Activated effector memory CD4-positive, alpha-beta T cell treated with Interleukin-2 at 50 U/mL for 16 hours (primary cell): ENCODE results near the gene PDK2.

Experiments
- DNase-seq: peaks from one replicate; pipeline ENCODE4 v3.0.0-alpha.2; 2020

PDK2 gene

GRCh38 chr17:50102164-50102991 lies 7.2 kb downstream of the PDK2 start:
- DNase-seq = no peak

DNA sequence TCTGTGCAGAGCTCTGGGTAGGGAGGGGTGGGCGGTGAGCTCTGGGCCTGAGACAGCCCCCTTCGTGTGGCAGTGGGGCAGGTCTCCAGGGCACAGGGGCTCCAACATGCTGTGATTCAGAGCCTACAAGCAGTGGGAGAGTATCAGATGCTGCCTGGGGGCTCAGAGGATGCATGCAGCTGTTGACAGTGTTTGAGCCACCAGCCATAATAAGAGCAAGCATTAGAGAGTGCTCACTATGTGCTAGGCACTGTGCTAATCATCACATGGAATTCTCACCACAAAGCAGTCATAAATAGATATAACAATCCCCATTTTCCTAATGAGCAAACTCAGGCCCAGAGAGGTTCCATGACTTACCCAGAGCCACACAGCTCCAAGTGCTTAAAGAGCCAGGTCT lies 8.1 kb downstream of the PDK2 start:
- no peak for DNase-seq

DNA sequence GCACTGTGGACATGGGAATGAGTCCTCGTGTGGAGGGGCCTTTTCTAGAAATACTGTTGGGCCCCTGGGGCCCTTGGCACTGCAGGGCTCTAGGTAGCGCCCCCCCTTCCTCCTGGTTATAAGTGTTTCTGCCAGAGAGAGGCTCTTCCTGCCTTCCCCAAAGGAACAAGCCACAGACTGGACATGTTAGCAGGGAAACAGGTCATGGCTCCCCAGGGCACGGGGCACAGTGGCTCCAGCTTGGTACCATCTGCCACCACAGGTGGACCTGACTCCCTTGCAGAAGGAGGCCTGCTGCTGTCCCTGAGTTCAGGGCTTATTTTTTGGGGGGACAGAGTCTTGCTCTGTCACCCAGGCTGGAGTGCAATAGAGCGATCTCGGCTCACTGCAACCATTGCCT lies 8.8 kb downstream of the PDK2 start:
- DNase-seq = no peak

- no peak for DNase-seq
Measured at GRCh38 chr17:50105811-50106210, 10.7 kb downstream of the PDK2 start.

- DNase-seq = no peak
Measured at GRCh38 chr17:50106393-50107131, 11.4 kb downstream of the PDK2 start.

DNA sequence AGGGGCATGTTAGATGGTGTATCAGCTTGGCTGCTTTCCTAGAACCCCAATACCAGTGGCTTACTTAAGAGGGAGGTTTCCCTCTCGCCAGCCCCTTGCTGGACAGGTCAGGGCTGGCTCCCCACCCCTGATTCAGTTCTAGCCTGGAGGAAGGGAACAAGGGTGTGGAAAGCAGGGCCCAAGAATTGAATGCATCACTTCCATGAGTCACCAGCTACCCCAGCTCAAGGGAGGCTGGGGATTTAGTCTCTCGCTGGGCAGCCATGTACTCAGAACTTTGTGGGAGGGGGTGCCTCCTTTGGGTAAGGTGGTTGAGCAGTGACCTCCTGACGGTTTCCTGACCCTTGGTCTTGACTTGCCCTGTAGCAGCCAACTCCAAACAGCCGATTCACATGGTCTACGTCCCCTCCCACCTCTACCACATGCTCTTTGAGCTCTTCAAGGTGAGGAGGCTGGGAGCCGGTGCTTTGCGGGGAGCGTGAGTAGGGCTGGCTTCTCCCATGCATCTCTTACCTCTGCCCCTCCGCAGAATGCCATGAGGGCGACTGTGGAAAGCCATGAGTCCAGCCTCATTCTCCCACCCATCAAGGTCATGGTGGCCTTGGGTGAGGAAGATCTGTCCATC lies 12.8 kb downstream of the PDK2 start:
- no peak for DNase-seq

GRCh38 chr17:50108556-50108955 lies 13.4 kb downstream of the PDK2 start:
- no peak for DNase-seq

- DNase-seq = no peak
Measured at GRCh38 chr17:50109207-50109606, 14.1 kb downstream of the PDK2 start.

DNA sequence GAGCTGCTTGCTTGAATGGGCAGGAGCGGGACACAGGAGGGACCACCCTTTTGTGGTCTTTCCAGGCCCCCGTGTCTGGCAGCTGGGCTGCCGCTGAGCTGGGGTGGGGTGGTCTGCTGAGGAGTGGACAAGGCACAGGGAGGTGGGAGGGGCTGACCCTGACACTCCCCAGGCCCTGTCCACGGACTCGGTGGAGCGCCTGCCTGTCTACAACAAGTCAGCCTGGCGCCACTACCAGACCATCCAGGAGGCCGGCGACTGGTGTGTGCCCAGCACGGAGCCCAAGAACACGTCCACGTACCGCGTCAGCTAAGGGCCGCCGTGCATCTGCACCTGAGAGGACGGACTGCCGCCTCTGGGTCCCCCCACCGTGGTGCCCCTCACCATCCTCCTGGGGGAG lies 14.6 kb downstream of the PDK2 start:
- no peak for DNase-seq

DNA sequence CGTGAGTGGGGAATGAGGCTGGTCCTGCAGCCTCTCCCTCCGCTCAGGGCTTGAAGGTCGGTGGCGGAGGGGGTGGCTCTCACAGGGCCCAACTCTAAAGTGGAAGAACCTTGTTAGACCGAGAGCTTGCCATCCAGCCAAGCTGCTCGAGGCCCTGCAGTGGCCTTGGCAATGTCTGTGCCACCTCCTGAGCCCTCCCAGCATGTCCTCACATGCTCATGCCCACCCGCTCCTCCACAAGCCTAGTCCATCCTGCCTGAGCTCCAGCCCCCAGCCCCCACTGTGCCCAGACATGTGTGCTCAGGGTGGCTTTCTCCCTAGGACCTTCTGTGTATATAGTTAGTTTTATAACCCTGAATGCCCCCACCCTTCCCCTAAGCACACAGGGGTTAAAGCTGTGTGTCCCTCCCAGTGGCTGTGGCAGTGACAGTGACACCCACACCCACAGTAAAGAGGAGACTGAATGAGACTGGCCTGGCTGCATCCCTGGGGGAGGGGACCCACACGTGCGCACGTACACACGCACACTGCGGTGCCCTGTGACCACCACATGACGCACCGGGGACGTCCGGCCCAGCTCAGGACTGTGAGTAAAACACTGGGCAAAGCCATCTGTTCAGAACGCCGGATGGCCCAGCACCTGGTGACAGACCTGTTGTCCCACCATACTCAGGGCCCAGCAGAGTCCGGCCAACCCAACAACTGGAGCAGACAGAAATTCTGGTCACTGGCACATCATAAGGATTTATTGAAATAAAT lies 15.6 kb downstream of the PDK2 start:
- no peak for DNase-seq

- DNase-seq = no peak
Measured at GRCh38 chr17:50111673-50112655, 16.8 kb downstream of the PDK2 start.

DNA sequence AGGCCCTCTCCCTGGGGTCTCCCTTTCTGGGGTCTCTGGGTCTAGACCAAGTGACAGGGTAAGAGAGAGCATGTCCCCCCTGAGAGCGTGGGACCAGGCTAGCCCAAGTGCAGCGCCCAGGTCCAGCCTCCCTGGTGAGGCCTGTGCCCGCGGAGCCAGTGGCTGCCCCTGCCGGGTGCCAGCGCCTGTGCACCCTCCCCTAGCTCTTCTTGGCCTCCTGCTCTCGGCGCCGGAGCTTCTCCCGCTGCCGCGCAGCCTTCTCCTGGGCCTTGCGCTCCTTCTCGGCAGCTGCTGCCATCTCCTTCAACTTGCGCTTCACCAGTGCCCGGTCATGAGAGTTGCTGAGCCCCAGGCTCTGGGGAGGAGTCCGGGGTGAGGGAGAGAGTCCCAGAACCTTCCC lies 17.5 kb downstream of the PDK2 start:
- DNase-seq = no peak

DNA sequence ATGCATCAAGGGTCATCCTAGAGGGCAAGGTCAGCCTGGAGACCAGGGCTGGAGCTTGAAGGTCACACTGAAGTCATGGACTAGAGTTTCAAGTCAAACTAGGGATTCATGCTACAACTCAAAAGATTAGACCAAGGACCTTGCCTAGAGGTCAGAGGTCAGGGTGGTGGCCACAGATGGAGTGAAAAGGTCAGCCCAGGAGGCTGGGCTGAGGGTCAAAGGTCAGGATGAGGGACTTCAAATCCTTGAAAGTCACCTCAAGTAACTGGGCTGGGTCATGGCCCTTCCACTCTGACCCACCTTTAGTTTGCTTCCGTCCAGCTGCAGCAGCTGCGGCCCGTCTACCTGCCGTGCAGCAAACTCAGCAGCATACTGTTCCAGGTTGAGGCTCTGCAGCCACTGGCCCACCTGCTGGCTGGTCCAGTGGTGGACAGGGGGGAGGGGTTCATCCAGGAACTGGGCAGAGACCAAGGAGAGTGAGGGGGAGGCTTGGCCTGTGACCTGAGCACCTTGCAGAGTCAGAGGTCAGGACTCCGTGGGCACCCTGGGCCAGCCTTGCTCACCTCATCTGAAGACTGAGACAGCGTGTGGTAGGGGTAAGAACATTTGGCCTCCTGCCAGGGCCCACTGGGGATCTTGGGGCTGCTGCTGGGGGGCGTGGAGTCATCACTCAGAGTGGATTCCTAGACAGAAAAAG lies 18.6 kb downstream of the PDK2 start:
- no peak for DNase-seq

DNA sequence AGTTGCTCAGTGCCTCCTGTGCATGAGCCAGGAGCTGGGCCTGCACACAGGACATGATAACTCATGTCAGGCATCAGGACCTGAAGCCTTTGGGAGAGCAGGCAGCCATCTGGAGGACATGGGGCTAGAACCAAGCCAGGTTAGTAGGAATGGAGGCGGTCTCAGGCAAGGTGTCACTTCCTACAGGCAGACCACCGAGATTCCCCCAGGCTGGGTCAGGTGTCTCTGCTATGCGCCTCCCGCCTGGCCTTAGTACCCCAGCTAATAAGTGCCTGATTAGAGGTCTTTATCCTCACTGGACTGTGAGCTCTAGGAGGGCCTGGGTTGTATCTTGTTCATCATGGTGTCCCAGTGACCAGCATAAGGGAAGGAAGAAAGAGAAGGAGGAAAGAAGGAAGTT lies 19.2 kb downstream of the PDK2 start:
- DNase-seq = no peak

DNA sequence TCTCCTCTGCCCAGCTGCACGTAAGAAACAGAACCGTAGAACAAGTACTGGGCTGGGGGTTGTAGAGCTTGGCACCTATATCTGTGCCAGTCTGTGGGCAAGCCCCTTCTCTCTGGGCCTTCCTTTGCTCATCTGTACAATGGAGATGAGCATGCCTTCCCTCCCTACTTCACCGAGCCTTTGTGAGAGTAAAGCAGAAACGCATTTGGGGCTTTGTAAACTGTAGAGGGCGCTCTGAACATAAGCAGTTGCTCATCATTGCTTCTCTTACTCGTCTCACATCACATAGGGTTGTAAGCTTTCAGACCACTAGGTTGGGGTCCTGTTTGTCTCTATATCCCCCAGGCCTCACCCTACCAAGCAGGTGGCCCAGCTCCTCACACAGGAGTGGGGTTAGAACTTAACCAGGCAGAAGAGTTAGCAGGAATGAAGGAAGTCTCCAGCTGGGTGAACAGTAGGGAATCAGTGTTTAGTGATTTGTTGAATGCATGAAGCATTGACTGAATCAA lies 19.8 kb downstream of the PDK2 start:
- DNase-seq = no peak

- DNase-seq = no peak
Measured at GRCh38 chr17:50115756-50116155, 20.6 kb downstream of the PDK2 start.

GRCh38 chr17:50117202-50118051 lies 22.3 kb downstream of the PDK2 start:
- DNase-seq = peak; percentile 54

- no peak for DNase-seq
Measured at GRCh38 chr17:50118076-50118827, 23.1 kb downstream of the PDK2 start.

- no peak for DNase-seq
Measured at GRCh38 chr17:50118828-50119218, 23.7 kb downstream of the PDK2 start.
